GM19035 (cell line): ENCODE results near the gene XPNPEP1.

Experiments used
- ATAC-seq: cut with Tn5 transposase; IDR thresholded peaks from one replicate; pipeline ENCODE4 v1.9.1; 2021; ENCODE audit not compliant: unreplicated experiment

Gene XPNPEP1

GRCh38 chr10:109871476-109871875 is 51.8 kb downstream of the XPNPEP1 start:
- no peak for ATAC-seq

- no peak for ATAC-seq
Observed at GRCh38 chr10:109866995-109867635, 56.2 kb downstream of the XPNPEP1 start.

- ATAC-seq, result no peak
Observed at GRCh38 chr10:109866168-109866994, 56.9 kb downstream of the XPNPEP1 start.

- no peak for ATAC-seq
Observed at GRCh38 chr10:109863775-109864174, 59.5 kb downstream of the XPNPEP1 start.

GRCh38 chr10:109862738-109863137 is 60.6 kb downstream of the XPNPEP1 start:
- no peak for ATAC-seq

GRCh38 chr10:109862041-109862440 is 61.3 kb downstream of the XPNPEP1 start:
- ATAC-seq, result no peak

- no peak for ATAC-seq
Observed at GRCh38 chr10:109861081-109861480, 62.2 kb downstream of the XPNPEP1 start.

- no peak for ATAC-seq
Observed at GRCh38 chr10:109859221-109859620, 64.1 kb downstream of the XPNPEP1 start.

- no peak for ATAC-seq
Observed at GRCh38 chr10:109855746-109856145, 67.6 kb downstream of the XPNPEP1 start.

GRCh38 chr10:109853921-109854320 is 69.4 kb downstream of the XPNPEP1 start:
- ATAC-seq, result no peak

GRCh38 chr10:109852475-109853037 is 70.8 kb downstream of the XPNPEP1 start:
- peak; percentile 96 for ATAC-seq

- peak; percentile 15 for ATAC-seq
Observed at GRCh38 chr10:109851616-109852474, 71.5 kb downstream of the XPNPEP1 start.

GRCh38 chr10:109846832-109847231 is 76.5 kb downstream of the XPNPEP1 start:
- no peak for ATAC-seq

- no peak for ATAC-seq
Observed at GRCh38 chr10:109845308-109845707, 78.0 kb downstream of the XPNPEP1 start.

GRCh38 chr10:109838592-109839244 is 84.6 kb downstream of the XPNPEP1 start:
- no peak for ATAC-seq

GRCh38 chr10:109837384-109837783 is 85.9 kb downstream of the XPNPEP1 start:
- ATAC-seq, result no peak

GRCh38 chr10:109835257-109835656 is 88.1 kb downstream of the XPNPEP1 start:
- no peak for ATAC-seq

- no peak for ATAC-seq
Observed at GRCh38 chr10:109831846-109832245, 91.5 kb downstream of the XPNPEP1 start.

- ATAC-seq, result no peak
Observed at GRCh38 chr10:109824206-109824605, 99.1 kb downstream of the XPNPEP1 start.

GRCh38 chr10:109823196-109823595 is 100.1 kb downstream of the XPNPEP1 start:
- no peak for ATAC-seq

- ATAC-seq, result no peak
Observed at GRCh38 chr10:109821672-109822071, 101.6 kb downstream of the XPNPEP1 start.
